Testis (tissue), 2 donors: Measurements from ENCODE around the gene ATF6B.

Source experiments
- CTCF ChIP-seq, 3 experiments: fragments of 450-650 bp in 2 of 3; fragments of 200-600 bp in 1 of 3; sonication (generic) in 1 of 3; IDR thresholded peaks; one replicate each; pipeline ENCODE4 v1.5.1; 2016 to 2019; ENCODE audit warnings: antibody characterized with exemption in 3 of 3, mild to moderate bottlenecking in 2 of 3, moderate library complexity in 1 of 3
- POLR2A ChIP-seq: fragments of 450-650 bp; IDR thresholded peaks from one replicate; pipeline ENCODE4 v1.6.1; 2017; ENCODE audit warnings: antibody characterized with exemption, mild to moderate bottlenecking, moderate library complexity

DNA sequence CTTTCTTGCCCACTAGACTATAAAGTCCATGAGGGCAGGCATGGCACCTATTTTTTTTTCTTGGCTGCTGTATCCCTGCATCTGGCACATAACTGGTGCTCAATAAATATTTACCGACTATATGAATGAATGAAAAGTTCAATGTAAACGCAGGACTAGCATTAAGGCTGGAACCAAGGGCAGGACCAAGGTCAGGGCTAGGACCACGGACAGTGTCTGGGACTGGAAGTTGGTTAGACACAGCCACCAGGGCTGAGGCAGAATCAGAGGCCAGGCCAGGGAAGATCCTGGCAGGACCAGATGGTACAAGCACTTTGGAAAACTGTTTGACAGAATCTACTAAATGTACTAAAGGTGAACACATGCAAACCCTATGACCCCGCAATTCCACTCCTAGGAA, 22.6 kb downstream of the ATF6B start:
- TF ChIP-seq POLR2A, result no peak
- TF ChIP-seq CTCF (IDR thresholded peaks at IDR 0.05), result no peak
